Duodenal mucosa (tissue), 2 donors: ENCODE data around the gene CMTM5.
"Not testable (repeated sequence)": the region's sequence is repeated elsewhere in the genome, so short reads cannot be mapped to it uniquely, and the experiment has no call there.

Experiments
- H3K27ac ChIP-seq: one replicate; pipeline ENCODE4 v1.7.0; 2013; ENCODE audit warnings: low read depth, low read length
- H3K27me3 ChIP-seq, 2 donors: one replicate each; pipeline ENCODE4 v1.7.0; 2013; ENCODE audit warnings: low read length in 2 of 2, control low read depth in 1 of 2; ENCODE audit not compliant: insufficient read depth in 2 of 2, control insufficient read depth in 1 of 2
- H3K36me3 ChIP-seq, 2 donors: one replicate each; pipeline ENCODE4 v1.7.0; 2013; ENCODE audit warnings: low read length in 2 of 2, control low read depth in 1 of 2; ENCODE audit not compliant: insufficient read depth in 2 of 2, control insufficient read depth in 1 of 2
- H3K4me1 ChIP-seq, 2 donors: one replicate each; pipeline ENCODE4 v1.7.0; 2013; ENCODE audit warnings: low read length in 2 of 2, control low read depth in 1 of 2; ENCODE audit not compliant: insufficient read depth in 2 of 2, control insufficient read depth in 1 of 2
- H3K4me3 ChIP-seq, 2 donors: one replicate each; pipeline ENCODE4 v1.7.0; 2013; ENCODE audit warnings: low read length in 2 of 2, low read depth in 1 of 2
- H3K9ac ChIP-seq, 2 donors: one replicate each; pipeline ENCODE4 v1.7.0; 2013; ENCODE audit warnings: low read length in 2 of 2, low read depth in 1 of 2
- H3K9me3 ChIP-seq, 2 donors: one replicate each; pipeline ENCODE4 v1.7.0; 2013; ENCODE audit warnings: low read length in 2 of 2, control low read depth in 1 of 2; ENCODE audit not compliant: control insufficient read depth in 1 of 2

The CMTM5 gene

DNA sequence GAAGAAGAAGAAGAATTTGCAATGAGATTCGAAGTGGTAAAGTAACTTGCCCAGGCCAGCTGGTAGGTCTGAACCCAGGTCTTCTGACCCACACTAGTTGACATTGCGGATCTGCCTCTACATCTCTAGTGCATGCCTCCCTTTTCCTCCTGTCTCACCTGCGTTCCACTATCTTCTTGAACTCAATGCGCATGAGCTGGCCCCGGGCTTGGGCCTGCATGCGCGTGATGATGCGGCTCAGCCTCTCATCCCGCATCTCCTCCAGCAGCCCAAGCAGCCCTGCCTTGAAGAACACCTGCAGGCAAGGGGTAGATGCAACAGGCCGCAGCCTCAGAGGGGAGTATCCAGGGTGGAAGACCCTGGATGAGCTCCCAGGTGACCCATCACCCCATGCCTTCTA lies 19.3 kb downstream of the CMTM5 start:
- no peak overlapping the region for H3K27ac ChIP-seq
- H3K36me3 ChIP-seq = no peaks in the 10 kb centered on the region
- no peaks in the 10 kb centered on the region for H3K27me3 ChIP-seq
- H3K9ac ChIP-seq = no peak overlapping the region
- H3K9me3 ChIP-seq = no peaks in the 10 kb centered on the region
- H3K4me3 ChIP-seq = no peak overlapping the region
- no peaks in the 10 kb centered on the region for H3K4me1 ChIP-seq

DNA sequence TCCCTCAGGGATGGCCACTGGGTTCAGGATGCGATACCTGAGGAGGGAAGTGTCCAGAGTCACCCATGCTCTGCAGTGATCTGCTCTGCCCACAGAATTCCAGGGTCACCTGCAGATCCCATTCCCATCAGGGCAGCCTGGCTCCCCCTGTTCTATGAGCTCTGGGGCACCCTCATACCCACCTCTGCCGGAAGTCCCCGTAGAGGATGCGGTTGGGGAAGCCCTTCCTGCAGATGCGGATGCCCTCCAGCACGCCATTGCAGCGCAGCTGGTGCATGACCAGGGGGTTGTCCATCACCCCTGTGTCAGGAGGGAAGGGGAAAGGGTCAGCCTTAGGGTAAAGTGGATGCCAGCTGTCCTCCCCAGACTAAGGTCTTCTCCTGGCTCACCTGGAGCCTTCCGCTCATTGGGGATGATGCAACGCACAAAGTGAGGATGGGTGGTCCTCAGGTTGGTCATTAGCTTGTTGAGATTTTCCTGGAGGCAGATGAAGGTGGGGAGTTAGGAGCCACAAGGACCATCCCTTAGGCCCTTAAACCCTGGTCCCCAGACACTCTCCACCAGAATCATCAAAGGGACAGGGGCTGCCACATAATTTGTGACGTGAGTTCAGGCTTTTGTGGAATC lies 20.0 kb downstream of the CMTM5 start:
- Histone ChIP-seq H3K4me1 (no peaks in the 10 kb centered on the region), H3K27me3 (no peaks in the 10 kb centered on the region), H3K9ac (no peak overlapping the region), H3K4me3 (no peak overlapping the region), H3K9me3 (no peaks in the 10 kb centered on the region), H3K27ac (no peak overlapping the region), H3K36me3 (no peaks in the 10 kb centered on the region)

DNA sequence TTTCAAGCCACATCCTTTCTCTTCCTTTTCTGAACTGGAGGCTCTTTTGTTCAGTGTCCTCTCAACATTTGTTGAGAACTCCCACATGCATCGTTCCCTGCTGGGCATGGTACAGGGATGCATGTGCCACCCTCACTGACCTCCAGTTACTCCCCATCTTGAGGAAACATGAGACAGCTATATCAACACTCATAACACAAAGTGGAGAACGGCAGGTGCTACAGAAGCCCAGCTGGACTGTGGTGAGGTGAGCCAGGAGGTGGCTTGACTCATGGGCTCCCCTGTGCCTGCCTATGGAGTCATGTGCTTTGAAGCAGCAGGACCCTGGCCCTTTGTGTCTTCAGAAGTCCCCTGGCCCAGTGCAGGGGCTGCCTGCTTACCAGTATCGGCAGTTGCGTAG lies 21.5 kb downstream of the CMTM5 start:
- no peaks in the 10 kb centered on the region for H3K4me1 ChIP-seq
- no peaks in the 10 kb centered on the region for H3K36me3 ChIP-seq
- H3K9ac ChIP-seq = no peak overlapping the region
- H3K27ac ChIP-seq = no peak overlapping the region
- H3K27me3 ChIP-seq = peaks cover 0 to 6% of the 10 kb centered on the region in 2 donors
- H3K4me3 ChIP-seq = no peak overlapping the region
- no peaks in the 10 kb centered on the region for H3K9me3 ChIP-seq

DNA sequence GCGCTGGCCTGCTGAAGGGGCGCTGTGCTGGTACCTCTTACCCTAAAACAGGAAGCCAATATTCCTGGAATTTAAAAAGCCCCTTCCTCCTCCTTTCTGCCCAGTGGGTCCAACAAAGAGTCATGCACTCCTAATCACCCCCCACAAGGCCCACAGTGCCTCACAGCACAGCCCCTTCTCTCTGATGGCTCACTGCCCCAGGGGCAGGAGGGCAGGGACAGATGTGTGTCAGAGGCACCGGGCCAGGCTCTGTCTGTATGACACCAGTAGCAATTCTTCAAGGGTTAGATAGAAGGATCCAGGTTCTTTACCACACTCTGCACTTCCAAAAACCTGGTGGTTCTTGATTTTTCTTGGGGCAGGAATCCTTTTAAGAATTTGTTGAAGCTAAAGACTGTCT lies 22.3 kb downstream of the CMTM5 start:
- H3K36me3 ChIP-seq = no peaks in the 10 kb centered on the region
- no peak overlapping the region for H3K4me3 ChIP-seq
- no peaks in the 10 kb centered on the region for H3K9me3 ChIP-seq
- no peaks in the 10 kb centered on the region for H3K4me1 ChIP-seq
- H3K9ac ChIP-seq = no peak overlapping the region
- peaks cover 0 to 8% of the 10 kb centered on the region in 2 donors for H3K27me3 ChIP-seq
- no peak overlapping the region for H3K27ac ChIP-seq

DNA sequence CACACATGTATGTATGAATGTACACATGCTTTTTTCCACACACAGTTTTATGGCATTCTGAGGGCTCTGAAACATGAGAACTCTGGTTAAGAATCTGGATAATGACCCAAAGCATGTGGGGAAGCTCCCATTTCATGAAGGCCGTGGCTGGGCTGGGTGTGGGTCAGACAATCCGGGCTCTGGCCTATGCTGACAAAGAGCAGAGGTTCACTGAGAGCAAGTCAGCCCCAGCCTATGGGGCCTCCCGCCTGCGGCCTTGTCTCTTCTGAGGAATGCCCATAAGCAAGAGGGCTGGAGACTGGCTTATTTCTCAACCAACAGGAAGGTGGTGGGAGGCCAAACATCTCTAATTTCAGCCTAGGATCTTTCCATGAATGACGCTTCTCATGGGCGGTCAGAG lies 22.7 kb downstream of the CMTM5 start:
- H3K9ac ChIP-seq = no peak overlapping the region
- H3K9me3 ChIP-seq = no peaks in the 10 kb centered on the region
- no peaks in the 10 kb centered on the region for H3K4me1 ChIP-seq
- peaks cover 0 to 8% of the 10 kb centered on the region in 2 donors for H3K27me3 ChIP-seq
- H3K27ac ChIP-seq = no peak overlapping the region
- no peak overlapping the region for H3K4me3 ChIP-seq
- no peaks in the 10 kb centered on the region for H3K36me3 ChIP-seq

DNA sequence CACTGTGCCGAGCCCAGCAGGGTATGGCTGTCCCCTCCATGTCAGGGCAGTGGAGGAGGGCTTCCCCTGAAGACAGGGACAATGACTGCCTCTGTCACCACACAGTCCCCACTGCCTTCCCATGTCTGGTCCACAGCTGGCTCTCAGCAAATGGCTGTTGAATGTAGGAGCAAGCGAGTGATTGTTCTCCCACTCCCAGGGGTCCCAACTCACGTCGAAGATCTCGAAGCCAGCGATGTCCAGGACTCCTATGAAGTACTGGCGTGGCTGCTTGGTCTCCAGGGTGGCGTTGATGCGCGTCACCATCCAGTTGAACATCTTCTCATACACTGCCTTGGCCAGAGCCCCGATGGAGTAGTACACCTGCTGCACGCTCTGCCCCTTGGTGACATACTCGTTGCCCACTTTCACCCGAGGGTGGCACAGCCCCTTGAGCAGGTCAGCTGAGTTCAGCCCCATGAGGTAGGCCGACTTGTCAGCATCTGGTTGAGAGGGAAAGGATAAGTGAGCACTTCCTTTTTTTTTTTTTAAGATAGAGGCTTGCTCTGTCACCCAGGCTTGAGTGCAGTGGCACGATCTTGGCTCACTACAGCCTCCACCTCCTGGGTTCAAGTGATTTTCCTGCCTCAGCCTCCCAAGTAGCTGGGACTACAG lies 23.8 kb downstream of the CMTM5 start:
- H3K4me3 ChIP-seq, H3K9ac ChIP-seq, H3K27ac ChIP-seq, H3K9me3 ChIP-seq, H3K36me3 ChIP-seq, H3K4me1 ChIP-seq, H3K27me3 ChIP-seq: not testable (repeated sequence)

DNA sequence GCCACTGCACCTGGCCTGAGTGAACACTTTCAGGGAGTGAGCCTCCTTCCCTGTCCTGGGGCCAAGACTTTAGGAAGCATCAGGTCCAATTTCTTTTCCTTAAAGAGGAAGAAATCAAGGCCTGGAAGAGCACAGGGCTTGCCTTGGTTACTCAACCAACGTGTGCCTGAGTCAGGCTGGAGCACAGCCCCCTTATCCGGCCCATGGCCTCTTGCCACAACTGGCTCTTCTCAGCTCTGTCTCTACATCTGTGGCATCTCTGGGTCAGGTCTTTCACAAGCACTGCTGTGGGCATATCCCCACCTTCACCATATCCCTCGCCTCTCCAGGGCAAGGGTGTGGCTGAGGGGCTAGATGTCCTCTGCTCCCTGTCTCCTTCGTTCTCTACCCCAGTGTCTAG lies 24.4 kb downstream of the CMTM5 start:
- Histone ChIP-seq H3K4me1 (no peaks in the 10 kb centered on the region), H3K4me3 (no peak overlapping the region), H3K27ac (no peak overlapping the region), H3K9me3 (no peaks in the 10 kb centered on the region), H3K36me3 (no peaks in the 10 kb centered on the region), H3K9ac (no peak overlapping the region), H3K27me3 (peaks cover 0 to 8% of the 10 kb centered on the region in 2 donors)

DNA sequence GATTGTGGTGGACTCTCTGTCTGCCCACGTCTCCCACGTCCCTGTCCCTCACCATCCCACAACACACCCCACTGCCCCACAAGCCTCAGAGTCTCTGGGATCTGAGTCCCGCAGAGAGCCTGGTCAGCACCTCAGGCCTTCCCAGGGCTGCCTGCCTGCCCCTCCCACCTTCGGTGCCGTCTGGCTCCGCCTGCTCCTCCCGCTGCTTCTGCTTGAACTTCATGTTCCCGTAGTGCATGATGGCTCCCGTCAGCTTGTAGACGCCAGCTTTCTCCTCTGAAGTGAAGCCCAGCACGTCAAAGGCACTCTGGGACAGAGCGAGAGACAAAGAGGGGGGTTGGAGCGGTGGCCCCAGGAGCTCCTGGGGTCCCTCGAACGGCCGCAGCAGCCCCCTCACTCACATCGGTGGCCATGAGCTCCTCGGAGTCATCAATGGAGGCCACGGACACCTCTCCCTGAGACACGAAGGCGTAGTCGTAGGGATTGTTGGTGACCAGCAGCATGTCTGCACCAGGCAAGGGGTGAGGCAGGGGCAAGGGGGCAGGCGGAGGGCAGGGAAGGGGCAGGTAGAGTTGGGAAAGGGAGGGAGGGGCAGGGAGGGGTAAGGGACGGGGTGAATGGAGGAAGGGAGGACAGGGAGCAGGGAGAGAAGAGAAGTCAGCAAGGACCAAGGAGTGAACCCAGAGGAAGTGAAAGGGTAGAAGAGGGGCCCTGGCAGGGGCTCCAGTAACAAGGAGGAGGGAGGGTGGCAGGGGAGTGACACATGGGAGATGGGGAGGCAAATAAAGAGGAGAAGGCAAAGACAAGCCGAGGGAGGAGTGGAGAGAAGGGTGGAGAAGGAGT lies 25.7 kb downstream of the CMTM5 start:
- Histone ChIP-seq H3K27ac (no peak overlapping the region), H3K27me3 (peaks cover 0 to 8% of the 10 kb centered on the region in 2 donors)

DNA sequence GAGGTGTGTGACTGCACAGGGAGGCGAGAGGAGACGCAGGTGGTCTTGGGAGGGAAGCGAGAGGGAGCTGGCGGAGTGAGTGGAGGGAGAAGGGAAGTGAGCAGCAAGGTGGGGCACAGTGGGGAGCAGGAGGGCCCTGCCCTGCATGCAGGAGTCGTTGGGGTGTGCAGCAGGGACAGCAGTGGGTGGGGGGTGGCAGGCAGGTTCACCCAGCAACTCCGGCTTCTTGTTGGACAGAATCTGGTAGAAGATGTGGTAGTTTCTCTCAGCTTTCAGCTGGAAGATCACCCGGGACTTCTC lies 26.2 kb downstream of the CMTM5 start:
- no peaks in the 10 kb centered on the region for H3K4me1 ChIP-seq
- no peak overlapping the region for H3K27ac ChIP-seq
- no peak overlapping the region for H3K9ac ChIP-seq
- no peak overlapping the region for H3K4me3 ChIP-seq
- H3K27me3 ChIP-seq = peaks cover 0 to 8% of the 10 kb centered on the region in 2 donors
- no peaks in the 10 kb centered on the region for H3K36me3 ChIP-seq
- no peaks in the 10 kb centered on the region for H3K9me3 ChIP-seq

More for the DNA sequence above, 25.7 kb downstream of the CMTM5 start:
- Histone ChIP-seq H3K4me3 (no peak overlapping the region), H3K36me3 (no peaks in the 10 kb centered on the region), H3K4me1 (no peaks in the 10 kb centered on the region), H3K9ac (no peak overlapping the region), H3K9me3 (no peaks in the 10 kb centered on the region)

DNA sequence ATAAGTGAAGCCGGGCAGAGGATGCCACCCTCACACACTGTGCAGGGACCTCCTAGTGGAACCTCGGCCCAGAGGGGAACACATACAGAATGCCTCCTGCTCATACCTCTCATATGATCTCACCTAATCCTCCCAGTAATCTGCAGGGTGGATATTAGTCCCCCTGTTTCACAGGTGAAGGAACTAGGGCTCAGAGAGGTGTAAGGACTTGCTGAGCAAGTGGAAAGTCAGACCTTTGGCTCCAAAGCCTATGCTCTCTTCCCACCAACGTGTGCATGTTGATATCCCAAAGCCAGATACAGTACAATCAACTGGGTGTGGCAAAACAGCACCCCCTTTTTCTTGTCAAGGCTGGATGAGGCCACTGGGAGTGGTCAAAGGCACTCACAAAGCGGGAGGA lies 27.1 kb downstream of the CMTM5 start:
- Histone ChIP-seq H3K4me1 (no peaks in the 10 kb centered on the region), H3K27me3 (peaks cover 0 to 8% of the 10 kb centered on the region in 2 donors), H3K36me3 (no peaks in the 10 kb centered on the region), H3K27ac (no peak overlapping the region), H3K9me3 (no peaks in the 10 kb centered on the region), H3K9ac (no peak overlapping the region), H3K4me3 (no peak overlapping the region)
